AG20443 (cell line): Measurements from ENCODE around the gene C1orf116.

Experiments
- DNase-seq: peaks from one replicate; pipeline ENCODE4 v3.0.0; 2012; ENCODE audit warnings: low spot score, mixed read lengths

C1orf116 gene

DNA sequence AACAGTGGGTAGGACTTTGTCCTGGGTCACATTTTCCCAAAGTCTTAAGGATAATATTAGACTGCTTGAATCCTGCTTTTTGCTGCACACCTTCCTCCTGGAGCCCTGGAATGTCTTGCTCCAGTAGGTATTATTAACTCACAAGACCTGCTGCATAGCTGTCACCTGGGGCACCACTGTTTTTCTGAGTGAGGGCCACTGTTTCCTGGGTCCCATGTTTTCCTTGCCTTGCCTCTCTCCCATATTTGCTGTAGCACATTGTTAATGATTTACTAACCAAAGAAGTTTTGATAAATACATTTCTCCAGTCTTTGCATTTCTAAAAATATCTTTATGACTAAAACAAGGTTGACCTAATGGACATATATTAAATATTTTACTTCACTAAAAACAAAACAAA, 39.8 kb downstream of the C1orf116 start:
- no peak for DNase-seq

DNA sequence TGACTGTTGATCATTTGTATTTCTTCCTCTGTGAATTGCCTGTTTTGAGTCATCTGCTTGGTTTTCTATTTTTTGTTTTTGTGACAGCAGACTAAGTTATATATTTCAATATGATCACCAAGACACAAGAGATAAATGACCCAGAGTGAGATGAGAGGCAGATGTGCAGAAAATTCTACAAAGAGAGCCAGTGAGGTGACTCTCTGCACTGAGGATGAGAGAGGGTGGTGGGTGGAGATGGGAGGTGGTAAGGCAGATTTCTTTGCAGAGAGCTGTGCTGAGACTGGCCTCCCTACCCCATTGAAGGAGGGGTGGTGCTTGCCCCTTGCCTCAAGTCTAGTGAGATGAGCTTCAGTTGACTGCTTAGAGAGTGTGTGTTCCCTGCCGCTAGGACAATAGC, 44.7 kb downstream of the C1orf116 start:
- DNase-seq = no peak

DNA sequence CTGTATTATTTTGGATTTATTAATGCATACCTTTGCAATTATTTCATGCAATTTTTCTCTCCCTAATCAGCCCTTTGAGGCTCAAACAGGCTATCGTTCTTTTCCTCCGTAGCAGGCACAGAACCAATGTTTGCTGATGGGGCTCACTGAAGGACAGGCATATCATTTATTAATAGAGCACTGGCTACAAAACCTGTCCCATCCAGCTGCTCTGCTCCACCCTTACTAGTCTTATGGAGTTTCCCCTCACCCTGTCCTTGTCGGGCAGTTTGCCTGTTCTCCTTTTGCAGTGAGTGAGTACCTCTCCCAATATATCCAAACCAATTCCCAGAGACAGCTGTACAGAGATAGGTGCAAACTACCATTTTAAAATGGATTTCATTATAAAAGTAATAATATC, 45.7 kb downstream of the C1orf116 start:
- DNase-seq = no peak

DNA sequence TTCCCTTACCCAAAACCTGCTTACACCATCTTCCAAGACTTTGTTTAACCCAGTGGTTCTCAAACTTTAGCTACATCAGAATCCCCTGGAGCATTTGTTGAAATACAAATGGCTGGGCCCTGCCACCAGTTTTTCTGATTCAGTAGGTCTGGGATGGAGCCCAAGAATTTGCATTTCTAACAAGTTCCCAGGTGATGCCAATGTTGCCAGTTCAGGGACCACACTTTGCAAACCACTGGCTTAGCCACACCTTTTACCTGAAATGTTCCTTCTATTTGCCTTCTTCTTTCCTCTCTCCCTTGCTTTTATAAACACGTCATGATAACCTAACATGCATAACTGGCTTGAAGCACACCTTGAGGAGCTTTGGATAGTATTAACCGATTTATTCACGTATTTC, 46.2 kb downstream of the C1orf116 start:
- DNase-seq = no peak

DNA sequence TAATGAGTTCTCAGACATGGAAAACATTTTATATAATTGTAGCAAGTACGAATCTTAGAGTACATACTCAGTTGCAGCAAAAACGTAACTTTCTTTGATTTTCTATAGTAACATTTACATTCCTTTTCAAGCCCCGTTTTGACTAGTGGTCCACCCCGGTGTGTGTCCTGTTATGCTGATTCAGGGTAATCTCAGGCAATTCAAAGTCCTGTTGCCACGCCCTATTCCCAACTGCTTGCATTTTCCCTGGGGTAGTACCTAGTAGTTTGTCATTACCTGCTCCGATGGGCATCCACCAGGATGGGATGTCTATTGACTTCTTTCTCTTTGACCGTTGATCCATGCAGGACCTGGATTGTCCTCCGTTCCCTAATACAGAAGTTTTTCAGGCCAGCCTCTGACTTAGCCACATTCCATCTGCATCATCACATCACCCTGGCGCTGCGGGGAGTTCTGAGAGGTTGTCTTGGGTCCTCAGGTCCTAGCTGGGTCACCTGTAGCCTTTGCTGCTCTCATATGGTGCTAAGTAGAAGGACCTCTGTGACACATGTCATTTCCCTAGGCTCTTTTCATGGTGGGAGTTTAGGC, 47.3 kb downstream of the C1orf116 start:
- DNase-seq = no peak

DNA sequence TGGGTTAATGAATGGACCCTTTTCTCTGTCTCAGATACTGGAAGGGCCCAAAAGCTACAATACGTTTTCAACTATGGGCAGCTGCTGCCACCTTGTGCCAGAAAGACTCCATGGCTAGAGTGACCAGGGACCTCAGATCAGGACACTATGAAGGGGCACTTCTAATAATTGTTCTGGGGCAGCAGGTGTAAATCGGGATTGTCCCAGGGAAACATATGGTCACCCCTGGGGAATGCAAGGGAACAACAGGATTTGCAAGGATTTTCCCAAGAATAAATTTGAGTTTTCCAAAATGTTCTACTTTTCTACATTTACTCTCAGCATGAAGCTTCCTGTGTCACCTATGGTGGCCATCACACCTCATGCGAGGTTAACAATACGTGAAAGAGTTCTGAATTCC, 50.3 kb downstream of the C1orf116 start:
- peak; percentile 82 for DNase-seq

DNA sequence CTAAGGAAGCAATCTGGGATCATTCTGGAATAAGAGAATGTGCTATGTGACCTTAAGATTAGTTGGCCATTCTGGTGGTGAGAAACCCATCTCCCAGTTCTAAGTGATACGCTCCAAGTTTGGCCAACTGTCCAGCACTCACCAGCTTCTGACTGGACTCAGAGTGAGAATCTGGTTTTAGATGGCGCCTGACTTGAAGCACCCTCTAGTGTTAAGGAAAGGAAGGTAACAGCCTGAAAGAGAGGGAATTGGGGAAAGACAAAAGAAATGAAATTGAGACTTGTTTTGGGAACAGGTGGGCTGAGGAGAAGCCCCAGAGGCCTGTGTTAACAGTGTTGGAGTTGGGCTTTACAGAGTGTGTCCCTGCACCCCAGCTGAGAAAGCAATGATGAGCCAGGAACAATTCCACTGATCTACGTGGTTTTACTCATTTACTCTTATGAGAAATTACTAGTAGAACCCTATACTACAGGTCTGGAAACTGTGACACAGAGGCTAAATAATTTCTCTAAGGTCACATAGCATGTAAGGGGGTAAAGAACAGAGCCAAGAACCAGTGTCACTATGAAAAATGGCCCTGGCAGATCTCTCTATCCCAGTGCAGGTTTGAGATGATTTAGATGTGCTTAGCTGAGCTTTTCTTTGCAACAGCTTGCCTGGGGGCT, 53.0 kb downstream of the C1orf116 start:
- peak; percentile 45 for DNase-seq

DNA sequence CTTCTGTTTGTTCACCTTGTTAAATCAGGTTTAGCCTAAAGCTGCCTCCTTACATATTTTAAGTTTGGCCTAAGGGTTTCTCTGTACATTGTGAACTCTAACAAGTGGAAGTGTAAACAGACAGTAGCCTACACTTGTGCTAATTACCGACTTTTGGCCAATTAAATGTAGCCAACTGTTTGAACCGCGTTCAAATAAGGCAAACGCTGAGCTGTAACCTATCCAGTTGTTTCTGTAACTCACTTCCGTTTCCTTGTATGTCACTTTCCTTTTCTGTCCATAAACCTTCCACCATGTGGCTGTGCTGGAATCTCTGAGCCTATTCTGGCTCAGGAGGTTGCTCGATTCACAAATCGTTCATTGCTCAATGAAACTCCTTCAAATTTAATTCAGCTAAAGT, 54.3 kb downstream of the C1orf116 start:
- no peak for DNase-seq

DNA sequence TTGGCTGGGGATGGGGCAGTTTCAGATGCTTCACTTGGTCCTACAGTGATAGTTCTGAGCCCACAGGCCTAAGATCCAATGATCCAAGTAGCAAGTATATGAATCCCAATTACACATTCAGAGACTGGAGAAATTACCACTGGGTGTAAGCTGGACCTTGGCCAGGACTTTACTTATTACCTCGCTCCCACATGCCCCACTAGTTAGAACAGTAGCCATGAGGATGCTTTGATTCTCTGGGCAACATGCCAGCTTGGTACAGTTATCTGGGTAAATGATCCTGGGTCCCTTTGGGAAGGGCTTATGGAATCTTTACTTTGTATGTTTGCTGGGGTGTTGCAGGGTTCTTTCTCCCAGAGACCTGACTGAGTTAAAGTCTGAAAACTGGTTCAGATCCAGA, 57.2 kb downstream of the C1orf116 start:
- DNase-seq = no peak

DNA sequence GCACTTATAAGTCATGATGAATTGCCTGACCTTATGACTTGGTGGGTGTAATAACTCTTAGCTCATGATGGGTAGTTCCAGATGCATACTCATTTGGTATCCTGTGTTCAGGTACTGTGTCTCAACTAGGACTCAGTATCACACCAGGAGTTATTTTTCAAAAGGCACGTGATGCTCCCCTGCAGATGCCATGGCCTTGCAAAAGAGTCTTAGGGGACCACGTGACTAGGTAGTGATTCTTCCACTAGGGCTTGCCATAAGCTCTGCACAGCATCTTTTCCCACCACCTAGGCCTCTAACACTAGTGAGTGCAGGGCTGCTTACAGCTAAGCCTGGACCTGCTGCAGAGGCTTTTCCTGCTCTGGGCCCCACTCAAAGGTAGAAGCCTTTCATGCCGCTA, 58.4 kb downstream of the C1orf116 start:
- DNase-seq = no peak

DNA sequence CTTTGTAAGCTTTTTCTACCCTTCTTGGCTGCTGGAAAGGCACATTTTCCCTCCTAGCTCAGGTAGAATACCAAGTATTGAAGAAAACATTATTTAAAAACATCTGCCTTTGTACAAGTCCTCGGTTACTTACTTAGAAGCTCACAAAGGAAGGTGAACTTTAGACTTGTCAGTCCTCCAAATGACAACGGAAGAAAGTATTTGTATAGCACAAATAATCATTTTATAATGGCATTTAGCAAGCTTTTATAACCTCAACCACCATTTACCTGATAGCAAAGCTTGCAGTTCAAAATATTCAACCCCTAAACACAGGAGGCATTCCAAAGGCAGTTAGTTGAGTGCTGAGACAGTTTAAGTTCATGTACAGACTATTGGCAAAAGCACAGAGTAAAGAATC, 59.8 kb downstream of the C1orf116 start:
- no peak for DNase-seq

DNA sequence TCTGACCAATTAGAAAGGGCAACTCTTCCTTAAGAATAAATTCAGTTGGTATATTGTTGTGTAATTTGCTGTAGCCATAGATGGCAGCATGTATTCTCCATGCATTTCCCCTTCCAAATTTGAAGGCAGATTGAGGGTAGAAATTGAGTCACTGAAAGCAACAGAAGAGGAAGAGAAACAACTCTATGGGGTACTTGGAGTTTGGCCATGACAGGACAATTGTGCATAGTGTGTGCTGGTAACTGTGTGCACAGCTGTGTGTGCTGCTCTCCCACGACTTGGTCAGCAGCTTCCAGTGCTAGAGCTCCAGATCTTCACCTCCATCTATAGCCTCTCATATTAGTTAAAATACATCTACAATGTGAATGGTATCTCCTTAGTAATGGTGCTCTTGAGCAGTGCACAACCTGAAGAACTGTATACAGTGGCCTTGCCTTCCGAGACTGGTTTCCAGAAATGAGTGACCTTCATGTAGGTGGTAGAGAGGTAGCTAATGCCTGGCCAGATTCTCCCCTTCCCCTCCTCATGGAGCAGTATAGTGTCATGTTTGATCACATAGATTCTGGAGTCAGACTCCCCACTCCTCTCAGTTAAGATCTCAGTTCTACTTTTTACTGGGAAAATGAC, 61.4 kb downstream of the C1orf116 start:
- no peak for DNase-seq

DNA sequence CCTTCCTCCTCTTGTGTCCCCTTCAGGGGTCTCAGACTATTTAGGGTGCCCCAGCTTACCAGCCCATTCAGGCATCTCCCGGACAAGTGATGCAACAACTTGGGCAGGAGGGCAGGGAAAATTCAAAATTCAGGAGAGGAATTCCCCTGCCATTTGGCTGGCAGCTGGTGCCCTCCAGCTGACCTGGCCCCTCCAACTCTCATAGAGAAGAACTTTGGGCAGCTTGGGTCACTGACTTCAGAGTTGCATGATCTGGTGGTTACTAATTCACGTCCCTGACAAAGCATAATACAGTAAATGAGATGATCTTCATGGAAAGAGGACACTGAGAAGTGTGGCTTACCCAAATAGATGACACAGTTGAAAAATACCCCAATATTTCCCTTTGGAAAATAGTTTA, 62.1 kb downstream of the C1orf116 start, which contains the start of gene FCAMR:
TSS of gene FCAMR (minus strand) at position 15 of the 400 bp plus-strand sequence. CDS start 335 bp downstream, outside the sequence.
- DNase-seq = no peak

DNA sequence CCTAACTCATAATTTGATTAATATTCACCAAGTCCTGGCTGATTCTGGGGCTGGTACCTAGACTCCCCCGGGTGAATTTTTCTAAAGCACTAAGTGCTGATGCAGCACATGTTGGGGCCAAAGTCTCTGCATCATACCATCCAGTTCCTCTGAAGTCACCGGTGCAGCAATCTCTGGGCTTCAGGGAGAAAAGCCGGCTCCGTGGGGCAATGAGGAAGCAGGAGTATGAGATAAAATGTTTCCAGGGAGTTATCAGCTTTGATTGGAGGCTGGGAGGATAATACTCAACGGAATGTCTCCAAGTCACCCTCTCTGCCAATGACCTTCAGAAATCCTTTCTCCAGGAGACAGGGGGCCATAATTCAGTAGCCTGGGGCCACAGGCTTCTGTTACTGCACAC, 63.5 kb downstream of the C1orf116 start:
- DNase-seq = no peak
